OCI-LY7 (cell line): Measurements from ENCODE around the gene BPTF.
"Not testable (repeated sequence)": the region's sequence is repeated elsewhere in the genome, so short reads cannot be mapped to it uniquely, and the experiment has no call there.

Source experiments
- CTCF ChIP-seq: fragments of 200-600 bp; sonication (generic); conservative IDR thresholded peaks from 2 replicates; pipeline ENCODE4 v1.5.1; 2014; ENCODE audit warnings: mild to moderate bottlenecking, antibody characterized with exemption, low read length, moderate library complexity, mixed read lengths
- EZH2phosphoT487 ChIP-seq: fragments of 200-600 bp; sonication (generic); IDR thresholded peaks from 2 replicates; pipeline ENCODE4 v1.6.1; 2018; ENCODE audit warnings: low read depth, borderline replicate concordance, mild to moderate bottlenecking, mixed run types, antibody characterized with exemption, low read length, moderate library complexity, mixed read lengths

GRCh38 chr17:67963145-67963572 lies 137.9 kb downstream of the BPTF start:
- TF ChIP-seq CTCF, result peak; percentile 76
- TF ChIP-seq EZH2phosphoT487, result not testable (repeated sequence)
